Thyroid gland (tissue), 4 donors: Measurements from ENCODE around the gene MAPKAPK5. TPM values are rescaled to one million over a fixed set of nuclear protein-coding genes. Genes with fewer than 3 reads are reported as not detected.
A peak's percentile ranks its signal among the peaks of the same experiment; 100 is the strongest.

ENCODE experiments used
- DNase-seq, 2 donors: peaks; one replicate each; pipeline ENCODE4 v3.0.0-alpha.2; 2019
- H3K27ac ChIP-seq, 3 donors: fragments of 200-600 bp; sonication (generic); 1 replicate in 2 of 3; 2 replicates in 1 of 3; pipeline ENCODE4 v1.5.1; 2016 to 2019; ENCODE audit warnings: mild to moderate bottlenecking in 1 of 3, moderate library complexity in 1 of 3
- H3K27me3 ChIP-seq: fragments of 200-600 bp; sonication (generic); one replicate; pipeline ENCODE4 v1.5.1; 2019
- H3K36me3 ChIP-seq, 2 donors: fragments of 200-600 bp; sonication (generic); one replicate each; pipeline ENCODE4 v1.5.1; 2016 to 2019
- H3K4me1 ChIP-seq, 2 donors: fragments of 200-600 bp; sonication (generic); one replicate each; pipeline ENCODE4 v1.5.1; 2017 to 2019
- H3K4me3 ChIP-seq, 3 donors: fragments of 200-600 bp; sonication (generic); replicated peaks in 1 of 3; 1 replicate in 2 of 3; 2 replicates in 1 of 3; pipeline ENCODE4 v1.5.1; 2016; ENCODE audit warnings: mild to moderate bottlenecking in 1 of 3
- H3K9me3 ChIP-seq: fragments of 200-600 bp; sonication (generic); one replicate; pipeline ENCODE4 v1.5.1; 2017
- CTCF ChIP-seq, 6 experiments: fragments of 200-600 bp in 3 of 6; fragments of 450-650 bp in 3 of 6; sonication (generic) in 3 of 6; IDR thresholded peaks; one replicate each; pipeline ENCODE4 v1.5.1; 2016 to 2019; ENCODE audit warnings: antibody characterized with exemption in 6 of 6, mild to moderate bottlenecking in 2 of 6, inconsistent platforms in 1 of 6, moderate library complexity in 1 of 6
- POLR2A ChIP-seq, 2 donors: fragments of 450-650 bp; IDR thresholded peaks; one replicate each; pipeline ENCODE4 v1.6.1; 2017; ENCODE audit warnings: antibody characterized with exemption in 2 of 2, mild to moderate bottlenecking in 2 of 2, moderate library complexity in 1 of 2
- WGBS, 2 donors: methylation state at CpG; one replicate each; pipeline ENCODE4 v1.1.5; 2017; 5-methylcytosine and 5-hydroxymethylcytosine counted together
- intact Hi-C: fragments of 100-400 bp; cut with DNase I; formaldehyde crosslinking; loops from one replicate; pipeline ENCODE4 v1.15.1; 2023
- total RNA-seq, 4 donors: library from RNA; depleted of rRNA; stranded (reverse); fragments of >200 nt; gene quantifications; one replicate each; pipeline ENCODE4 v1.2.3, GENCODE V29; 2016

Gene MAPKAPK5
- 10 to 100 TPM; 54.3 to 81.6 (median 60.0) TPM for total RNA-seq

GRCh38 chr12:111841750-111842555 lies at the start of gene MAPKAPK5:
TSS of gene MAPKAPK5 (plus strand) at chr12:111842228. CDS start at chr12:111842734, 506 bp downstream.
- H3K4me1 ChIP-seq = peaks cover 15 to 29% of the 10 kb centered on the region in 2 donors
- intact Hi-C loops = loop anchor here (10.0 kb wide), 1 partner anchor 173 kb away; the partner anchor contains the start of genes ERP29 and TMEM116

GRCh38 chr12:111792856-111793235 lies 49.2 kb upstream of the MAPKAPK5 start:
- H3K4me3 ChIP-seq = no peak overlapping the region
- WGBS, 2 donors = 92 to 98% methylated on average over 3 of the region's 3 CpGs
- intact Hi-C loops = no loop called here
- no peak for TF ChIP-seq POLR2A (IDR thresholded peaks at IDR 0.05)
- TF ChIP-seq CTCF (IDR thresholded peaks at IDR 0.05) = no peak
- no peak for DNase-seq
- no peaks in the 10 kb centered on the region for H3K4me1 ChIP-seq
- H3K36me3 ChIP-seq = peaks cover 36 to 47% of the 10 kb centered on the region in 2 donors
- no peaks in the 10 kb centered on the region for H3K27me3 ChIP-seq
- no peak overlapping the region for H3K27ac ChIP-seq
- no peaks in the 10 kb centered on the region for H3K9me3 ChIP-seq

More at GRCh38 chr12:111841750-111842555, at the start of gene MAPKAPK5:
- TF ChIP-seq POLR2A (IDR thresholded peaks at IDR 0.05) (peak in 1 of 2 donors; percentile 62), CTCF (IDR thresholded peaks at IDR 0.05) (peak in 1 of 6 experiments; percentile 33)
- 1 to 2% methylated on average over 29 to 36 of the region's 84 CpGs for WGBS, 2 donors
- Histone ChIP-seq H3K27me3 (no peaks in the 10 kb centered on the region), H3K9me3 (no peaks in the 10 kb centered on the region), H3K4me3 (peak within 1 kb of the TSS; percentile 87 to 90 (median 88)), H3K27ac (peak within 1 kb of the TSS; percentile 82 to 91 (median 86)), H3K36me3 (no peaks in the 10 kb centered on the region)
- peak; percentile 90 to 93 for DNase-seq

GRCh38 chr12:111798182-111798581 lies 43.8 kb upstream of the MAPKAPK5 start:
- Histone ChIP-seq H3K27me3 (no peaks in the 10 kb centered on the region), H3K27ac (no peak overlapping the region), H3K4me3 (no peak overlapping the region), H3K9me3 (no peaks in the 10 kb centered on the region), H3K4me1 (no peaks in the 10 kb centered on the region), H3K36me3 (peaks cover 25 to 47% of the 10 kb centered on the region in 2 donors)
- WGBS, 2 donors = 82 to 84% methylated on average over 4 of the region's 4 CpGs
- TF ChIP-seq CTCF (IDR thresholded peaks at IDR 0.05) (no peak), POLR2A (IDR thresholded peaks at IDR 0.05) (no peak)
- no peak for DNase-seq
- intact Hi-C loops = no loop called here

- DNase-seq = no peak
- Histone ChIP-seq H3K27ac (no peak overlapping the region), H3K9me3 (no peaks in the 10 kb centered on the region), H3K4me3 (no peak overlapping the region), H3K36me3 (peaks cover 26 to 50% of the 10 kb centered on the region in 2 donors), H3K4me1 (no peaks in the 10 kb centered on the region), H3K27me3 (no peaks in the 10 kb centered on the region)
- intact Hi-C loops = no loop called here
- no peak for TF ChIP-seq POLR2A (IDR thresholded peaks at IDR 0.05)
- TF ChIP-seq CTCF (IDR thresholded peaks at IDR 0.05) = no peak
- WGBS, 2 donors = 93 to 96% methylated on average over 8 to 9 of the region's 9 CpGs
Observed at GRCh38 chr12:111799758-111800157, 42.3 kb upstream of the MAPKAPK5 start.

GRCh38 chr12:111803038-111803626 lies 38.9 kb upstream of the MAPKAPK5 start:
- Histone ChIP-seq H3K9me3 (no peaks in the 10 kb centered on the region), H3K27me3 (no peaks in the 10 kb centered on the region), H3K4me1 (no peaks in the 10 kb centered on the region), H3K36me3 (peaks cover 35 to 41% of the 10 kb centered on the region in 2 donors), H3K27ac (no peak overlapping the region), H3K4me3 (no peak overlapping the region)
- intact Hi-C loops = no loop called here
- no peak for DNase-seq
- no peak for TF ChIP-seq POLR2A (IDR thresholded peaks at IDR 0.05)
- no peak for TF ChIP-seq CTCF (IDR thresholded peaks at IDR 0.05)
- 94 to 95% methylated on average over 6 of the region's 6 CpGs for WGBS, 2 donors
